HepG2 (cell line): ENCODE data around the gene TSGA10. TPM values are rescaled to one million over a fixed set of nuclear protein-coding genes. Genes with fewer than 3 reads are reported as not detected.

ENCODE experiments used
- ARID3A ChIP-seq: IDR thresholded peaks from 2 replicates; pipeline ENCODE4 v1.6.1; 2012; ENCODE audit warnings: low read depth, low read length, improper control_type of control experiment
- CCAR2 ChIP-seq: fragments of 200-400 bp; formaldehyde crosslinking; optimal IDR thresholded peaks from 2 replicates; pipeline ENCODE3; 2018; ENCODE audit warnings: low read depth, mild to moderate bottlenecking, low read length, moderate library complexity
- HBP1 ChIP-seq: IDR thresholded peaks from 2 replicates; pipeline ENCODE4 v1.6.1; 2016; ENCODE audit warnings: low read depth, control low read depth
- HNF1A ChIP-seq, 2 experiments: sonication (generic) in 1 of 2; formaldehyde crosslinking in 1 of 2; IDR thresholded peaks; 2 replicates each; pipeline versions ENCODE4 v1.4.0 to v1.6.1; 2016 to 2020; ENCODE audit warnings: borderline replicate concordance in 1 of 2, low read depth in 1 of 2, mild to moderate bottlenecking in 1 of 2, missing genetic modification reagents in 1 of 2
- KAT2B ChIP-seq: fragments of 150-350 bp; IDR thresholded peaks from 2 replicates; pipeline ENCODE4 v1.6.1; 2014; ENCODE audit warnings: low read depth, low read length, borderline replicate concordance
- MIER2 ChIP-seq: IDR thresholded peaks from 2 replicates; pipeline ENCODE4 v1.6.1; 2016; ENCODE audit warnings: missing biosample characterization, missing genetic modification reagents
- MNT ChIP-seq: fragments of 450-650 bp; IDR thresholded peaks from 2 replicates; pipeline ENCODE4 v1.6.1; 2016
- NKX3-1 ChIP-seq: sonication (generic); formaldehyde crosslinking; IDR thresholded peaks from 2 replicates; pipeline ENCODE4 v1.5.0; 2020; ENCODE audit warnings: missing genetic modification reagents
- POGK ChIP-seq: sonication (generic); formaldehyde crosslinking; conservative IDR thresholded peaks from 2 replicates; pipeline ENCODE4 v1.8.0; 2022; ENCODE audit warnings: mild to moderate bottlenecking, moderate library complexity, missing genetic modification reagents
- SIN3A ChIP-seq: IDR thresholded peaks from 2 replicates; pipeline ENCODE4 v1.6.1; 2011; ENCODE audit warnings: low read depth, mild to moderate bottlenecking, control low read depth, low read length, borderline replicate concordance
- SSRP1 ChIP-seq: IDR thresholded peaks from 2 replicates; pipeline ENCODE4 v1.6.1; 2016; ENCODE audit warnings: control low read depth
- STAT5B ChIP-seq: sonication (generic); formaldehyde crosslinking; IDR thresholded peaks from 2 replicates; pipeline ENCODE4 v1.4.0; 2020; ENCODE audit warnings: missing genetic modification reagents
- SYNCRIP ChIP-seq: fragments of 200-400 bp; formaldehyde crosslinking; IDR thresholded peaks from 2 replicates; pipeline ENCODE4 v1.6.1; 2018; ENCODE audit warnings: mild to moderate bottlenecking, low read depth, low read length; ENCODE audit not compliant: insufficient read depth
- TOPORS ChIP-seq: sonication (generic); formaldehyde crosslinking; IDR thresholded peaks from 2 replicates; pipeline ENCODE4 v1.8.0; 2023; ENCODE audit warnings: mild to moderate bottlenecking, missing genetic modification reagents
- ZNF234 ChIP-seq: sonication (generic); formaldehyde crosslinking; conservative IDR thresholded peaks from 2 replicates; pipeline ENCODE4 v1.5.1; 2020; ENCODE audit warnings: mild to moderate bottlenecking, missing genetic modification reagents
- ZNF598 ChIP-seq: sonication (generic); formaldehyde crosslinking; IDR thresholded peaks from 2 replicates; pipeline ENCODE4 v1.5.1; 2020; ENCODE audit warnings: mild to moderate bottlenecking, missing genetic modification reagents, borderline replicate concordance
- polyA plus RNA-seq, 8 experiments: library from polyadenylated mRNA; depleted of rRNA in 3 of 8; stranded (reverse) in 7 of 8; unstranded in 1 of 8; fragments of >200 nt; fragmentation: Illumina TruSeq in 4 of 8; extraction: Trizol in 4 of 8; gene quantifications; 2 replicates each; pipeline versions ENCODE4 v1.2.1 to v1.2.3, GENCODE V29; 2011 to 2016; ENCODE audit warnings: low read depth in 4 of 8, missing spikeins in 1 of 8, mixed read lengths in 1 of 8; ENCODE audit not compliant: insufficient read depth in 1 of 8
- total RNA-seq, 5 experiments: library from RNA; depleted of rRNA; stranded (reverse); fragments of >200 nt; fragmentation: Illumina TruSeq; extraction: Trizol; gene quantifications; 2 replicates each; pipeline ENCODE4 v1.2.3, GENCODE V29; 2016; ENCODE audit warnings: low read depth in 1 of 5

TSGA10 gene
- total and polyA plus RNA-seq, 2 of the 13 experiments (the other 11 are each of a cell fraction or from before 2014, with no cell fraction given): 4.7 to 13.1 TPM

- peak; percentile 1; the same call in 1 of the 2 replicates for TF ChIP-seq MNT
- 0 out of 2 replicates have a peak, but pooled peaks have one; percentile 26 for TF ChIP-seq HBP1 (CRISPR knock-in tag)
- no peak for TF ChIP-seq SYNCRIP
- no peak for TF ChIP-seq KAT2B
- no peak for TF ChIP-seq HNF1A (IDR thresholded peaks at IDR 0.05; ENCODE audit: low read depth)
- TF ChIP-seq HNF1A (CRISPR knock-in tag; IDR thresholded peaks at IDR 0.05; ENCODE audit: borderline replicate concordance): peak; percentile 75; the same call in 1 of the 2 replicates
- peak; percentile 83; the same call in 1 of the 2 replicates for TF ChIP-seq NKX3-1
- TF ChIP-seq ARID3A: no peak
- TF ChIP-seq POGK (CRISPR knock-in tag): peak; percentile 97
- TF ChIP-seq ZNF234: no peak
- TF ChIP-seq SSRP1: no peak
- TF ChIP-seq CCAR2: no peak
- TF ChIP-seq TOPORS (CRISPR knock-in tag): peak; percentile 38; the same call in 1 of the 2 replicates
- peak; percentile 97 for TF ChIP-seq ZNF598 (CRISPR knock-in tag)
- TF ChIP-seq MIER2 (CRISPR knock-in tag): no peak
- 0 out of 2 replicates have a peak, but pooled peaks have one; percentile 56 for TF ChIP-seq STAT5B (CRISPR knock-in tag)
- peak; percentile 69 for TF ChIP-seq SIN3A
Observed at GRCh38 chr2:99141110-99142108, 13.3 kb downstream of the TSGA10 start, which contains the start of gene C2orf15 (continued).
